DND-41 (cell line): ENCODE data around the gene DHRS11.

Source experiments
- ATAC-seq: fragments of 200-7000 bp; cut with Tn5 transposase; 3 replicates; pipeline ENCODE4 v1.9.1; 2021; ENCODE audit warnings: low read depth; ENCODE audit not compliant: insufficient read depth
- DNase-seq: peaks from one replicate; pipeline ENCODE4 v3.0.0-alpha.2; 2020
- H2AFZ ChIP-seq: 2 replicates; pipeline ENCODE4 v1.6.0; 2012; ENCODE audit warnings: low read depth, low read length
- H3K27ac ChIP-seq: 2 replicates; pipeline ENCODE4 v1.5.1; 2012; ENCODE audit warnings: low read length, inconsistent platforms
- H3K27me3 ChIP-seq: fragments of 200-600 bp; sonication (generic); 2 replicates; pipeline ENCODE4 v1.6.0; 2012; ENCODE audit warnings: low read length, mild to moderate bottlenecking, inconsistent platforms; ENCODE audit not compliant: insufficient read depth, poor library complexity
- H3K36me3 ChIP-seq: 2 replicates; pipeline ENCODE4 v1.5.1; 2012; ENCODE audit warnings: low read length, inconsistent platforms; ENCODE audit not compliant: insufficient read depth
- H3K4me1 ChIP-seq: 2 replicates; pipeline ENCODE4 v1.5.1; 2012; ENCODE audit warnings: mild to moderate bottlenecking, low read length; ENCODE audit not compliant: insufficient read depth
- H3K4me2 ChIP-seq: 2 replicates; pipeline ENCODE4 v1.6.0; 2012; ENCODE audit warnings: mild to moderate bottlenecking, moderate library complexity, low read length, inconsistent platforms; ENCODE audit not compliant: insufficient read depth
- H3K4me3 ChIP-seq, 2 experiments: fragments of 200-600 bp in 1 of 2; shearing (Covaris generic) in 1 of 2; 2 replicates each; pipeline ENCODE4 v1.5.1; 2012 to 2016; ENCODE audit warnings: inconsistent platforms in 2 of 2, low read length in 2 of 2, mild to moderate bottlenecking in 2 of 2, low read depth in 1 of 2, moderate library complexity in 1 of 2
- H3K79me2 ChIP-seq: 2 replicates; pipeline ENCODE4 v1.6.0; 2012; ENCODE audit warnings: low read length, inconsistent platforms; ENCODE audit not compliant: insufficient read depth
- H3K9ac ChIP-seq: 2 replicates; pipeline ENCODE4 v1.6.0; 2012; ENCODE audit warnings: low read depth, mild to moderate bottlenecking, inconsistent platforms, low read length, moderate library complexity
- H3K9me3 ChIP-seq: 2 replicates; pipeline ENCODE4 v1.5.1; 2012; ENCODE audit warnings: low read length, moderate library complexity, mild to moderate bottlenecking, inconsistent platforms; ENCODE audit not compliant: insufficient read depth, severe bottlenecking
- H4K20me1 ChIP-seq: 2 replicates; pipeline ENCODE4 v1.6.0; 2012; ENCODE audit warnings: low read length; ENCODE audit not compliant: insufficient read depth
- CTCF ChIP-seq: IDR thresholded peaks from 2 replicates; pipeline ENCODE4 v1.5.1; 2012; ENCODE audit warnings: borderline replicate concordance, low read length, moderate library complexity, mild to moderate bottlenecking; ENCODE audit not compliant: poor library complexity, severe bottlenecking; ENCODE audit errors: extremely low read depth
- EZH2 ChIP-seq: IDR thresholded peaks from 3 replicates; pipeline ENCODE4 v1.6.1; 2012; ENCODE audit warnings: borderline replicate concordance, low read depth, mild to moderate bottlenecking, moderate library complexity, low read length, inconsistent platforms; ENCODE audit not compliant: severe bottlenecking

The DHRS11 gene

GRCh38 chr17:36627101-36627500 lies 35.4 kb downstream of the DHRS11 start:
- Histone ChIP-seq H2AFZ (no peak overlapping the region), H3K4me3 (no peak overlapping the region), H3K9ac (no peak overlapping the region), H4K20me1 (peaks cover 7% of the 10 kb centered on the region; the same call in 1 of the 2 replicates), H3K4me2 (no peak overlapping the region), H3K4me1 (no peaks in the 10 kb centered on the region), H3K36me3 (no peaks in the 10 kb centered on the region), H3K27me3 (no peaks in the 10 kb centered on the region), H3K27ac (no peak overlapping the region), H3K79me2 (no peaks in the 10 kb centered on the region), H3K9me3 (no peaks in the 10 kb centered on the region)
- TF ChIP-seq EZH2 (no peak), CTCF (no peak)
- DNase-seq (no peak), ATAC-seq (no peak)

DNA sequence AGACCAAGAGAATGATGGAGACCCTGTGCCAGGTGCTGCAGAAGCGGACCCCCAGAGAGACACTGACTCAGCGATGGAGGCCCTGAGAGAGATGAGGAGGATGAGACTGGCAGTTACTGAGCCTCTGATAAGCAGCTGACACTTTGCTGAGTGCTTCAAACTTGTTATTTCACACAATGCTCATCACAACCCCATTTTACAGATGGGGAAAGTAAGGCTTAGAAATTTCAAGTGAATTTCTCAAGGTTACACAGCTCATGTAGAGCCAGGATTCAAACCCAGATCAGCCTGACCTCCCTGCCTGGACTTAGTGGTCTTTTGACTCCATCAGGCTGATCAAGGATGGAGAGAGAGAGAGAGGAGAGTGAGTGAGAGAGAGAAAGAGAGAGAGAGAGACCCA lies 36.9 kb downstream of the DHRS11 start:
- H3K9me3 ChIP-seq = no peaks in the 10 kb centered on the region
- no peaks in the 10 kb centered on the region for H3K27me3 ChIP-seq
- H3K4me1 ChIP-seq = no peaks in the 10 kb centered on the region
- no peak overlapping the region for H3K27ac ChIP-seq
- no peaks in the 10 kb centered on the region for H3K36me3 ChIP-seq
- ATAC-seq = no peak
- no peak for DNase-seq
- H3K4me3 ChIP-seq = no peak overlapping the region
- no peak overlapping the region for H2AFZ ChIP-seq
- TF ChIP-seq EZH2 = no peak
- H3K4me2 ChIP-seq = no peak overlapping the region
- H4K20me1 ChIP-seq = peaks cover 7% of the 10 kb centered on the region; the same call in 1 of the 2 replicates
- no peaks in the 10 kb centered on the region for H3K79me2 ChIP-seq
- no peak overlapping the region for H3K9ac ChIP-seq

GRCh38 chr17:36629252-36629847 lies 37.7 kb downstream of the DHRS11 start:
- H4K20me1 ChIP-seq = peaks cover 7% of the 10 kb centered on the region; the same call in 1 of the 2 replicates
- H2AFZ ChIP-seq = no peak overlapping the region

More at GRCh38 chr17:36629252-36629847, 37.7 kb downstream of the DHRS11 start:
- ATAC-seq (peak; percentile 90), DNase-seq (peak; percentile 77)
- Histone ChIP-seq H3K79me2 (no peaks in the 10 kb centered on the region), H3K27me3 (no peaks in the 10 kb centered on the region), H3K4me2 (no peak overlapping the region), H3K36me3 (no peaks in the 10 kb centered on the region), H3K9ac (no peak overlapping the region), H3K4me3 (no peak overlapping the region), H3K9me3 (no peaks in the 10 kb centered on the region), H3K27ac (no peak overlapping the region), H3K4me1 (no peaks in the 10 kb centered on the region)
- peak; percentile 100 for TF ChIP-seq CTCF
- no peak for TF ChIP-seq EZH2
